Adrenal gland (tissue), 12 donors: ENCODE measurements around the gene TMEM41B. TPM values are rescaled to one million over a fixed set of nuclear protein-coding genes. Genes with fewer than 3 reads are reported as not detected.
"Not testable (repeated sequence)": the region's sequence is repeated elsewhere in the genome, so short reads cannot be mapped to it uniquely, and the experiment has no call there.

Experiments
- DNase-seq, 7 donors: peaks; one replicate each; pipeline ENCODE4 v3.0.0-alpha.2; 2019 to 2020
- H3K27ac ChIP-seq, 5 donors: fragments of 200-600 bp; sonication (generic) in 4 of 5; 1 replicate in 3 of 5; 2 replicates in 2 of 5; pipeline versions ENCODE4 v1.5.1 to v1.8.0; 2016 to 2020; ENCODE audit warnings: mild to moderate bottlenecking in 1 of 5
- H3K27me3 ChIP-seq: fragments of 200-600 bp; 2 replicates; pipeline ENCODE4 v1.8.0; 2021
- H3K36me3 ChIP-seq, 2 donors: fragments of 200-600 bp; replicated peaks in 1 of 2; 1 replicate in 1 of 2; 2 replicates in 1 of 2; pipeline versions ENCODE4 v1.5.1 to v1.8.0; 2018 to 2022
- H3K4me1 ChIP-seq, 2 donors: fragments of 200-600 bp; replicated peaks in 1 of 2; 1 replicate in 1 of 2; 2 replicates in 1 of 2; pipeline versions ENCODE4 v1.5.1 to v1.8.0; 2018 to 2021
- H3K4me3 ChIP-seq, 4 donors: fragments of 200-600 bp; sonication (generic) in 3 of 4; one replicate each; pipeline ENCODE4 v1.5.1; 2016 to 2018
- H3K9me3 ChIP-seq, 3 donors: fragments of 200-600 bp; sonication (generic) in 1 of 3; replicated peaks in 1 of 3; 1 replicate in 2 of 3; 2 replicates in 1 of 3; pipeline versions ENCODE4 v1.5.1 to v1.8.0; 2016 to 2021
- POLR2A ChIP-seq, 2 donors: fragments of 450-650 bp; IDR thresholded peaks; one replicate each; pipeline ENCODE4 v1.6.1; 2017; ENCODE audit warnings: antibody characterized with exemption in 2 of 2, mild to moderate bottlenecking in 2 of 2, moderate library complexity in 1 of 2
- WGBS, 4 donors: extraction: QIAGEN DNeasy Blood & Tissue Kit in 2 of 4; methylation state at CpG; one replicate each; pipeline versions ENCODE4 v1.1.5 to v1.1.7; 2013 to 2017; 5-methylcytosine and 5-hydroxymethylcytosine counted together
- intact Hi-C, 2 donors: fragments of 100-400 bp; cut with DNase I; formaldehyde crosslinking; loops; one replicate each; pipeline versions ENCODE4 v1.14.1 to v1.15.0; 2022 to 2023
- polyA plus RNA-seq, 3 donors: library from polyadenylated mRNA; stranded (reverse); fragments of 200-250 nt in 2 of 3; fragments of 350-450 nt in 1 of 3; fragmentation: Illumina TruSeq in 1 of 3; extraction: RNeasy Lipid Tissue Mini Kit (QIAGEN cat#74804) in 1 of 3; gene quantifications; one replicate each; pipeline ENCODE4 v1.2.3, GENCODE V29; 2013 to 2014
- total RNA-seq, 9 donors: library from RNA; depleted of rRNA in 4 of 9; stranded (reverse); fragments of >200 nt in 4 of 9; fragments of 120-200 nt in 1 of 9; fragmentation: NEBNext Ultra II Directional in 1 of 9; extraction: Animal tissue kit (Norgen Biotek cat#: 25700) in 1 of 9; gene quantifications; one replicate each; pipeline versions ENCODE4 v1.1.0 to v1.2.4, GENCODE V29; 2013 to 2023
- TF ChIP-seq, protein P1 (sequence below), 6 experiments: fragments of 450-650 bp in 4 of 6; fragments of 200-600 bp in 2 of 6; sonication (generic) in 1 of 6; IDR thresholded peaks; 1 replicate in 5 of 6; 2 replicates in 1 of 6; pipeline versions ENCODE4 v1.5.1 to v1.8.0; 2016 to 2021; ENCODE audit warnings: antibody characterized with exemption in 6 of 6, mild to moderate bottlenecking in 2 of 6, moderate library complexity in 1 of 6
- donor health status: healthy with polysubstance abuse.
- donor health status: Bipolar disorder and iron deficiency.
- donor health status: DM: yes; HTN: yes; CAD: no.
- donor health status: DM: no; HTN: no; CAD: no.
- donor health status: DM: no; HTN: no; CAD: no.
- donor health status: DM: yes; HTN: yes; CAD: no.

The TMEM41B gene
- total and polyA plus RNA-seq, 12 donors = 17.6 to 58.8 (median 27.7) TPM

DNA sequence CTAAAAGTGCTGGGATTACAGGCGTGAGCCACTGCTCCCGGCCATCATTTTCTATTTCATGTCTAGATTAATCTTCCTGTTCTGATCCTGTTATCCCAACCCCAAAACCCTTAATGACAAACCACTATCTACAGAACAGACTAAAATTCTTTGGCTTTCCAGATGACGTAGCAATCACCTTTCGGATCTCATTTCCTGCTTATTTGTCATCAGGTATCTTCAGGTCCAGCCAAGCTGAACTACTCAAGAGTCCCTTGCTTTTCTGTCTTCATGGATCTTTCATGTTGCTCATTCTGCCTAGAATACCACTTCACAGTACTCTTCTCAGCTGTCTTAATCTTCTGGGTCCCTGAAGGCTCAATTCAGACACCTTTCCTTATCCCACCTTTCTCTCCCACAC is 42.6 kb upstream of the TMEM41B start:
- WGBS, 4 donors = 84 to 90% (median 88%) methylated on average over 4 of the region's 4 CpGs
- H3K9me3 ChIP-seq = no peaks in the 10 kb centered on the region
- H3K27me3 ChIP-seq = no peaks in the 10 kb centered on the region
- H3K27ac ChIP-seq = no peak overlapping the region
- intact Hi-C loops = no loop called here
- no peak overlapping the region for H3K4me3 ChIP-seq
- no peaks in the 10 kb centered on the region for H3K36me3 ChIP-seq
- H3K4me1 ChIP-seq = no peaks in the 10 kb centered on the region
- TF ChIP-seq, protein P1, sequence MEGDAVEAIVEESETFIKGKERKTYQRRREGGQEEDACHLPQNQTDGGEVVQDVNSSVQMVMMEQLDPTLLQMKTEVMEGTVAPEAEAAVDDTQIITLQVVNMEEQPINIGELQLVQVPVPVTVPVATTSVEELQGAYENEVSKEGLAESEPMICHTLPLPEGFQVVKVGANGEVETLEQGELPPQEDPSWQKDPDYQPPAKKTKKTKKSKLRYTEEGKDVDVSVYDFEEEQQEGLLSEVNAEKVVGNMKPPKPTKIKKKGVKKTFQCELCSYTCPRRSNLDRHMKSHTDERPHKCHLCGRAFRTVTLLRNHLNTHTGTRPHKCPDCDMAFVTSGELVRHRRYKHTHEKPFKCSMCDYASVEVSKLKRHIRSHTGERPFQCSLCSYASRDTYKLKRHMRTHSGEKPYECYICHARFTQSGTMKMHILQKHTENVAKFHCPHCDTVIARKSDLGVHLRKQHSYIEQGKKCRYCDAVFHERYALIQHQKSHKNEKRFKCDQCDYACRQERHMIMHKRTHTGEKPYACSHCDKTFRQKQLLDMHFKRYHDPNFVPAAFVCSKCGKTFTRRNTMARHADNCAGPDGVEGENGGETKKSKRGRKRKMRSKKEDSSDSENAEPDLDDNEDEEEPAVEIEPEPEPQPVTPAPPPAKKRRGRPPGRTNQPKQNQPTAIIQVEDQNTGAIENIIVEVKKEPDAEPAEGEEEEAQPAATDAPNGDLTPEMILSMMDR (IDR thresholded peaks at IDR 0.05) = no peak
- TF ChIP-seq POLR2A (IDR thresholded peaks at IDR 0.05) = no peak
- no peak for DNase-seq

DNA sequence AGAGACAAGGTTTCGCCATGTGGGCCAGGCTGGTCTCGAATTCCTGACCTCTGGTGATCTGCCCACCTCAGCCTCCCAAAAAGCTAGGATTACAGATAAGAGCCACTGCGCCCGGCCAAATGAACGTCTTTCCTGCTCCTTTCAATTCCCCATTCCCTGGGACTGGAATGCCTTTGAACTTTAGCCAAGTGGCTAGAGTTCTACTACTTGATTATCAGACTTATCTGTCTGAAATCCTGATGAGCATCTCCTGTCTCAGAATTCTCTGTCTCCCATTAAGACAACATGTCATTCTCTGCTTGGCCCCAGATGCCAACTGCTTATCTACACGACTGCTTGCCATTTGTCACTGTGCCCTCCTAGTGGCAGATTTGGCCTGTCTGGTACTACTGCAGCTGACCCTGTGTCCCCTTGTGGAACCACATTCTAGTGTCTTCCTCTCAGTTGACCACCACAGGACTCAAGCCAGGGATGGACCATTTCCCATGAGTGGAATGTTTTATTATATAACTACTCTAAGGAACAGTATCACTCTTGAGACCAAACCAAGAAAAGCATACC is 37.0 kb upstream of the TMEM41B start:
- DNase-seq = no peak
- Histone ChIP-seq H3K27me3 (no peaks in the 10 kb centered on the region), H3K4me3 (no peak overlapping the region), H3K4me1 (no peaks in the 10 kb centered on the region), H3K27ac (no peak overlapping the region), H3K36me3 (no peaks in the 10 kb centered on the region), H3K9me3 (no peaks in the 10 kb centered on the region)
- TF ChIP-seq, protein P1 (IDR thresholded peaks at IDR 0.05) = no peak
- no peak for TF ChIP-seq POLR2A (IDR thresholded peaks at IDR 0.05)
- intact Hi-C loops = no loop called here
- WGBS, 4 donors = 27 to 56% (median 47%) methylated on average over 6 of the region's 6 CpGs

DNA sequence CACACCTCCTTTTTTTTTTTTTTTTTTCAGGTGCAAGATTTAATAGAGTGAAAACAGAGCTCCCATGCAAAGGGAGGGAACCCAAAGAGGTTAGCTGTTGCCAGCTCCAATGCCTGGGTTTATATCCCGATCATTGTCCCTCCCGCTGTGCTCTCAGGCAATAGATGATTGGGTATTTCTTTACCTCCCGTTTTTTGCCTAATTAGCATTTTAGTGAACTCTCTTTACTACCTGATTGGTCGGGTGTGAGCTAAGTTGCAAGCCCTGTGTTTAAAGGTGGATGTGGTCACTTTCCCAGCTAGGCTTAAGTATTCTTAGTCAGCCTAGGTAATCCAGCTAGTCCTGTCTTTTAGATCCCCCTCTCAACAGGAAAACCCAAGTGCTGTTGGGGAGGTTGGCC is 33.4 kb upstream of the TMEM41B start:
- H3K27me3 ChIP-seq, H3K36me3 ChIP-seq, intact Hi-C loops, H3K4me3 ChIP-seq, H3K9me3 ChIP-seq, H3K4me1 ChIP-seq, DNase-seq, H3K27ac ChIP-seq: not testable (repeated sequence)
- 65 to 80% (median 73%) methylated on average over 4 of the region's 4 CpGs for WGBS, 4 donors

DNA sequence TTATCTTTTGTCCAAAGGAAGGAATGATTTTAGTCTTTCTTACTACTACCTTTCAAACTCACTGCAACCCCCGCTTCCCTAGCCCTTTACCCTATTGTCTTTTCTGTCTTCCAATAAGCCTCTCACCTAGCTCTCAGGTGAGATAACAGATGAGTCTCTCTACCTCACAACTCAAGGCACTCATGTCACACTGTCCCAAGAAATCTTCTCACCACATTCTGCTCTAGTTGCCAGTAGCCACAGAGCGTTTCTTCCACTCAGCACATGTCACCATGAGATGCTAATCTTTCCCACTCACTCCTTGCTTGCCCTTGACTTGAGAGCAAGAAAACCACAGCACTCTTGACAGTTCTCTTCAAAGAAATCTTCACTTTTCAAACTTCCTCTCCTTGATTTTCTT is 32.7 kb upstream of the TMEM41B start:
- intact Hi-C loops = no loop called here
- no peaks in the 10 kb centered on the region for H3K36me3 ChIP-seq
- no peak overlapping the region for H3K4me3 ChIP-seq
- DNase-seq = no peak
- no peaks in the 10 kb centered on the region for H3K9me3 ChIP-seq
- no peaks in the 10 kb centered on the region for H3K27me3 ChIP-seq
- no peaks in the 10 kb centered on the region for H3K4me1 ChIP-seq
- no peak for TF ChIP-seq POLR2A (IDR thresholded peaks at IDR 0.05)
- TF ChIP-seq, protein P1 (IDR thresholded peaks at IDR 0.05) = no peak
- H3K27ac ChIP-seq = no peak overlapping the region
- WGBS, 4 donors = 66 to 73% (median 70%) methylated on average over 2 of the region's 2 CpGs

DNA sequence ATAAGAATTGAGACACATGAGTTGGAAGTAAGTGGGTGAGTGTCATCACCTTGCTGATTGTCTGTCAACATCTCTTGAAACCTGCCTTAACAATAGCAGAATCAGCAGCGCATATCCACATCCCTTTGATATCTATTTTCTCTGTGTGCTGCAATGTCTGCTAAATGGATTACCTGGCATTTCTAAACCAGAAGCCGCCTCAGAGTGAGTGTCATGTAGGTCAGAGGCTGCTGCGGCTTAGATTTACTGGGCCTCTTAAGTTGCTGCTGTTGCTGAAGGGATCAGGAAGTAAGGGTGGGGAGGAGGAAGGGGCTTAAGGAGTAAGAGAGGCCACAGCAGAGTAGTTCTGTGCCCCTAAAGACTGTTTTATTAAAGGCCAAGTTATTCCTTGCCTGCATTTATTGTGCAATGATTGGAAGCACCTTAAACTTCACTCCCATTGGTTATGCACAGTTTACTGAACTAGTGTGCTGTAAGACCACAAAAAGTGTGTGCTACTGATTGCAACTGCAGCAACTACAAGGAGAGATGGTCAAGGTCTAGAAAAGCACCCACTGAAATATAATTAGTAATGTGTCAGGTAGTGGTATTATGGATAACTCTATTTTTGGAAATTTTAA is 29.8 kb upstream of the TMEM41B start:
- no peak for DNase-seq
- Histone ChIP-seq H3K4me1 (no peaks in the 10 kb centered on the region), H3K27ac (no peak overlapping the region), H3K36me3 (no peaks in the 10 kb centered on the region), H3K9me3 (no peaks in the 10 kb centered on the region), H3K27me3 (no peaks in the 10 kb centered on the region), H3K4me3 (no peak overlapping the region)
- TF ChIP-seq, protein P1 (IDR thresholded peaks at IDR 0.05) = no peak
- TF ChIP-seq POLR2A (IDR thresholded peaks at IDR 0.05) = no peak
- WGBS, 4 donors = 62 to 75% (median 69%) methylated on average over 3 of the region's 3 CpGs
- intact Hi-C loops = no loop called here
